Measurements from ENCODE around the gene ALG12. TPM values are rescaled to one million over a fixed set of nuclear protein-coding genes. Genes with fewer than 3 reads are reported as not detected.

Gene ALG12
- total RNA-seq = 10 to 100 TPM; 12.8 to 16.6 (median 13.0) TPM

DNA sequence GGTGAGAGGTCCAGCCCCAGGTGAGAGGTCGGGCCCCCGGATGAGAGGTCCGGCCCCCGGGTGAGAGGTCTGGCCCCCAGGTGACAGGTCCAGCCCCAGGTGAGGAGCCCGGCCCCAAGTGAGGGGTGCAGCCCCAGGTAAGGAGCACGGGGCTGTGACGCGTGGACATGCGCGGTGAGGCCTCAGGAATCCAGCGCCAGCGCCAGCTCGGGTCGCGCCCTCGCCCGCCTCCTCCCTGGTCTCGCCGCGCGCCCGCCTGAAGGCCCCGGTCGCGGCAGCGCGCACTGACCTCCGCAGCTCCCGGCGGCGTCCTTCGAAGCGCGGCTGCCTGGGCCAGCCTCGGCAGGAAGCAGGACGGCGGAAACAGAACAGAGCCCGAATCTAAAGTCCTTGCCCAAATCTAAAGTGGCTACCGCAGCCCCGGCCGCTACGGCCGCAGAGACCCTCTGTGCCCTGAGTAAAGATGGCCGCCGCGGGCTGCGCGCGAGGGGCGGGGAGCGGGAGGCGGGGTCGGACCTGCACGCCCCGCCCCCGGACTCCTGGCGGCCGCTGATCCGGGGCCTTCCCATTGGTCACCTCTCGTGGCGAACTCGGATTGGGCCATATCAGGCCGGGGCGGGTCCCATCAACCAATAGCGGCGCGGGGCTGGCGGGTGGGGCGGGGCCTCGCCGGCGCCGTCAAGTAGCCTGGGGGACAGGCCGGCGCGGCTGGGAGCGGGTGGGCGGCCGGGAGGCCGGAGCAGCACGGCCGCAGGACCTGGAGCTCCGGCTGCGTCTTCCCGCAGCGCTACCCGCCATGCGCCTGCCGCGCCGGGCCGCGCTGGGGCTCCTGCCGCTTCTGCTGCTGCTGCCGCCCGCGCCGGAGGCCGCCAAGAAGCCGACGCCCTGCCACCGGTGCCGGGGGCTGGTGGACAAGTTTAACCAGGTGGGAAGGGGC lies at the start of gene ALG12, which contains the start of gene CRELD2:
Gene ALG12, minus strand, starts transcription at position 465 of the 937 bp plus-strand sequence. CDS start 4,673 bp downstream, outside the sequence.
Gene CRELD2, plus strand, starts transcription at position 661 of the 937 bp plus-strand sequence. Its CDS starts 136 bp downstream, at position 797.
- H3K4me1 ChIP-seq = peaks cover 11 to 35% (median 19%) of the 10 kb centered on the region in 3 donors
- H3K36me3 ChIP-seq = peaks cover 0 to 45% (median 4%) of the 10 kb centered on the region in 3 donors
- H3K27ac ChIP-seq = peak within 1 kb of the TSS; percentile 91 to 96 (median 96)
- peak in 3 of 4 donors; percentile 20 to 73 (median 60) for TF ChIP-seq POLR2A (IDR thresholded peaks at IDR 0.05)
- TF ChIP-seq, protein P1, sequence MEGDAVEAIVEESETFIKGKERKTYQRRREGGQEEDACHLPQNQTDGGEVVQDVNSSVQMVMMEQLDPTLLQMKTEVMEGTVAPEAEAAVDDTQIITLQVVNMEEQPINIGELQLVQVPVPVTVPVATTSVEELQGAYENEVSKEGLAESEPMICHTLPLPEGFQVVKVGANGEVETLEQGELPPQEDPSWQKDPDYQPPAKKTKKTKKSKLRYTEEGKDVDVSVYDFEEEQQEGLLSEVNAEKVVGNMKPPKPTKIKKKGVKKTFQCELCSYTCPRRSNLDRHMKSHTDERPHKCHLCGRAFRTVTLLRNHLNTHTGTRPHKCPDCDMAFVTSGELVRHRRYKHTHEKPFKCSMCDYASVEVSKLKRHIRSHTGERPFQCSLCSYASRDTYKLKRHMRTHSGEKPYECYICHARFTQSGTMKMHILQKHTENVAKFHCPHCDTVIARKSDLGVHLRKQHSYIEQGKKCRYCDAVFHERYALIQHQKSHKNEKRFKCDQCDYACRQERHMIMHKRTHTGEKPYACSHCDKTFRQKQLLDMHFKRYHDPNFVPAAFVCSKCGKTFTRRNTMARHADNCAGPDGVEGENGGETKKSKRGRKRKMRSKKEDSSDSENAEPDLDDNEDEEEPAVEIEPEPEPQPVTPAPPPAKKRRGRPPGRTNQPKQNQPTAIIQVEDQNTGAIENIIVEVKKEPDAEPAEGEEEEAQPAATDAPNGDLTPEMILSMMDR (IDR thresholded peaks at IDR 0.05) = peak in 2 of 6 experiments; percentile 3 to 35
- peak within 1 kb of the TSS; percentile 81 to 93 (median 84) for H3K4me3 ChIP-seq
- no peaks in the 10 kb centered on the region for H3K9me3 ChIP-seq
- intact Hi-C loops (cut with DNase I) = no loop called here
- WGBS, 2 donors = 0% methylated on average over 5 of the region's 103 CpGs; no CpG with 5 or more reads in 1 of the 2 donors
- no peaks in the 10 kb centered on the region for H3K27me3 ChIP-seq
- peak; percentile 92 for DNase-seq

DNA sequence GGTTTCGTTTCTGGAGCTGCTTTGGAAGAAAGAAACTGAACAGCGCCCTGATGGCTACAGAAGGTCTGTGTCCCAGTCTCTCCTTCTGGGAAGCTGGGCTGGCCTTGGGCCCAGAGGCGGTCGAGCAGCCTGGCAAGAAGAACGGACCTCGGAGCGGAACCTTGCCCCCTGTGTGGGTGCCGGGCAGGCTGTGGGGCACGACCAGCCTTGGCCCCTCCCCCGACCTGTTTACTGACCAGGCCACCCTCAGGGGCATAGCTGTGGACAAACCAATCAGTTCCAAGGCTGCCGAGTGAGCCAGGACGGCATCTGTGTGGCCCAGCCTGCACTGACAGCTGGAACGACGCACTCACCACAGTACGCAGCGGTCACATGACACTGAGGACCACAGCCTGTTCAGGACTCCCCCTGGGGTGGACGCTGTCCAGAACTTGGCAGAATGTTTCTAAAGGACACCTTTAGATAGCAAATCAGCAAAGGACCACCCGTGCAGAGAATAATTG lies 49.5 kb upstream of the ALG12 start:
- Histone ChIP-seq H3K9me3 (no peaks in the 10 kb centered on the region), H3K4me3 (peak overlapping the region in 3 of 4 donors; percentile 6 to 92 (median 8)), H3K4me1 (peaks cover 75 to 98% (median 85%) of the 10 kb centered on the region in 3 donors), H3K36me3 (peaks cover 17 to 33% (median 19%) of the 10 kb centered on the region in 3 donors), H3K27me3 (no peaks in the 10 kb centered on the region), H3K27ac (peak overlapping the region; percentile 66 to 100 (median 92))
- DNase-seq = no peak
- 64 to 69% methylated on average over 2 to 7 of the region's 18 CpGs for WGBS, 2 donors
- intact Hi-C loops (cut with DNase I) = no loop called here
- TF ChIP-seq, protein P1 (IDR thresholded peaks at IDR 0.05) = no peak
- TF ChIP-seq POLR2A (IDR thresholded peaks at IDR 0.05) = no peak

- WGBS, 2 donors = 35 to 60% methylated on average over 5 to 18 of the region's 36 CpGs
- peaks cover 77 to 97% (median 86%) of the 10 kb centered on the region in 3 donors for H3K4me1 ChIP-seq
- DNase-seq = no peak
- peak overlapping the region in 3 of 4 donors; percentile 6 to 92 (median 8) for H3K4me3 ChIP-seq
- no peaks in the 10 kb centered on the region for H3K9me3 ChIP-seq
- no peaks in the 10 kb centered on the region for H3K27me3 ChIP-seq
- intact Hi-C loops (cut with DNase I) = no loop called here
- H3K36me3 ChIP-seq = peaks cover 19 to 38% (median 23%) of the 10 kb centered on the region in 3 donors
- peak overlapping the region; percentile 66 to 100 (median 92) for H3K27ac ChIP-seq
- TF ChIP-seq POLR2A (IDR thresholded peaks at IDR 0.05) = peak in 1 of 4 donors; percentile 16
- TF ChIP-seq, protein P1 (IDR thresholded peaks at IDR 0.05) = no peak
Observed at GRCh38 chr22:49966774-49967705, 48.8 kb upstream of the ALG12 start.

- Histone ChIP-seq H3K27ac (peak overlapping the region; percentile 66 to 100 (median 92)), H3K4me1 (peaks cover 69 to 89% (median 78%) of the 10 kb centered on the region in 3 donors), H3K9me3 (no peaks in the 10 kb centered on the region), H3K4me3 (peak overlapping the region in 2 of 4 donors; percentile 8 to 92), H3K27me3 (no peaks in the 10 kb centered on the region), H3K36me3 (peaks cover 23 to 45% (median 29%) of the 10 kb centered on the region in 3 donors)
- intact Hi-C loops (cut with DNase I) = no loop called here
- TF ChIP-seq, protein P1 (IDR thresholded peaks at IDR 0.05) = no peak
- TF ChIP-seq POLR2A (IDR thresholded peaks at IDR 0.05) = no peak
- DNase-seq = no peak
- WGBS, 2 donors = 40 to 56% methylated on average over 1 to 6 of the region's 11 CpGs
Observed at GRCh38 chr22:49966041-49966773, 48.0 kb upstream of the ALG12 start.

Data from esophagus squamous epithelium (tissue), 5 donors.